Globus pallidus (tissue), 1 donor: ENCODE results near the gene LAMC2.
A peak's percentile ranks its signal among the peaks of the same experiment; 100 is the strongest.

Experiments
- DNase-seq: peaks from one replicate; pipeline ENCODE4 v3.0.0-alpha.2; 2015; ENCODE audit warnings: low spot score

LAMC2 gene

GRCh38 chr1:183214021-183214970 lies 28.2 kb downstream of the LAMC2 start:
- DNase-seq = no peak

GRCh38 chr1:183215076-183215720 lies 29.1 kb downstream of the LAMC2 start:
- no peak for DNase-seq

DNA sequence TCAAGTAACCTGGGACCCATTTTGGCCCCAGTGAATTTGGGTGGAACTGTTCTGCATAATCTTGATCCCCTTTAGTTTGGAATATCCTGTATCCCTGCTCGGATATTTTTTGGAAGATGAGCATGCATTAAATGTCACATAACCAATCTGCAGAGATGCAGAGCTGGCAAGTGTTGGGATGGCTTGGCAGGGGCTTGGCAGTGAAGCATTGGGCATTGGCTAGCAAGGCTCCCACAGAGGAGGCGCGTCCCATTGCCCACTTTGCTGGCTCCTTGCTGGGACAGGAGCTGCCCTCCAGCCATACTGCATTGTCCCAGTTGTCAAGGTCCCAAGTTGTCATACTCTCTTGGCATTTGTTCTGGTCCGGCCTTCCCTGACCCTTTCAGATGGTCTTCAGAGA lies 29.9 kb downstream of the LAMC2 start:
- no peak for DNase-seq

GRCh38 chr1:183218027-183218618 lies 32.1 kb downstream of the LAMC2 start:
- no peak for DNase-seq

DNA sequence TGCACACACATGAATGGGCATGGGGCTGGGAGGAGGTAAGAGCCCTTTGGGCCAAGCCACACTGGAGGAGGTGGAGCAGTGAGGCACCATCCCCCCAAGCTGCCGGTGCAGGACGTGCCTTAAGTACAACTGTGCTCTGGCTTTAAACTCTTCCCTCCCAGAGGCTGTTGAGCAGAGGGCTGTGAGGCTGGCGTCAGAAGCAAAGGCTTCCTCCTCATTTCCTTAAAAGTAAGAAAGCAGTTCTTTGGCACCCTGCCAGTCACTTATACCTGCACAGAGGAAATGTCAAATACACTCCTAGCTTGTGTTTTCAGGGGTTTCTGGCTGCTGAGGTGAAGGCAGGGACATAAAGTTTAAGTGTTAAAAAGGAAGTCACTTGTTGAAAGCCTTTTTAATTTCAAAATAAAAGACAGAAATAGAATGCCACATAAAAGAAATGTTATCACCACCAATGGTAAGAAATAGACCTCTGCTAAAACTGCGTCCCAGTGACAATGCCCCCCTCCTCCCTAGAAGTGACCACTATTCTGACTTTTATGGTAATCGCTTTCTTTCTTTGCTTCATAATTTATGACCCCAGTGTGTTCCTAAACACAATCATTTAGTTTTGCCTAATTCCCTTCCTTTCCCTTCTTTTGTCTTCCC lies 33.0 kb downstream of the LAMC2 start:
- DNase-seq = no peak

DNA sequence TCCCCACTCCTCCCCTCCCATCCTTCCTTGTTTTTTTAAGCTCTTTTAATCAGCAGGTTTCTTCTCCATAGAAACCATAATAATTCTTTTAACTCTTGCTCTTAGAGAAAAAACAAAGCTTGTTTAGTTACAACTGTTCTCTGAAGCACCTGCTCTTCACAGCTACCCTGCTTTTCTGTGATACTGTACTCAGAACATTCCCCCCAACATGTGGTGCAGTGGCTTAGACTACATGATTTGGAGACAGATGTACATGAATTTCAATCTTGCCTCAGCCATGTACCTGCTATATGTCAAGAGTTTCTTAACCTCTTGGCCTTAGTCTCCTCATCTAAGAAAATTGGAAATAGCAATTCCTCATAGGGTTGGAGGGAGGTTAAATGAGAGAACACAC lies 33.5 kb downstream of the LAMC2 start:
- DNase-seq = no peak

GRCh38 chr1:183222909-183223308 lies 36.8 kb downstream of the LAMC2 start:
- no peak for DNase-seq

GRCh38 chr1:183223467-183223866 lies 37.4 kb downstream of the LAMC2 start:
- DNase-seq = no peak

DNA sequence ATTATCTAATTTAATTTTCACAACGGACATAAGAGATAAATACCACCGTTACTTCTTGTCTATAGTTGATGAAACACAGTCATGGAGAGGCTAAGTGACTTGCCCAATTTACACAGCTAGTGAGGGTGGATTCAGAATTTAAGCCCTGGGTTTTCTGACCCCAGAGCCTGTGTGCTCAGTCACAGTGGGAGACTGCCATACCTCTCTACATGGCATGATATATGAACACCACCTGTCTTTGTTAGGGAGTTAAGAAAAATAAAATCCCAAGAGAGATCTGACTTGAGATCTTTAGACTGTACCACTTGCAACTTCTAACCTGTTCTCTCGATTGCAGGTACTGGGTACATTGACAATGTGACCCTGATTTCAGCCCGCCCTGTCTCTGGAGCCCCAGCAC lies 40.3 kb downstream of the LAMC2 start:
- no peak for DNase-seq

DNA sequence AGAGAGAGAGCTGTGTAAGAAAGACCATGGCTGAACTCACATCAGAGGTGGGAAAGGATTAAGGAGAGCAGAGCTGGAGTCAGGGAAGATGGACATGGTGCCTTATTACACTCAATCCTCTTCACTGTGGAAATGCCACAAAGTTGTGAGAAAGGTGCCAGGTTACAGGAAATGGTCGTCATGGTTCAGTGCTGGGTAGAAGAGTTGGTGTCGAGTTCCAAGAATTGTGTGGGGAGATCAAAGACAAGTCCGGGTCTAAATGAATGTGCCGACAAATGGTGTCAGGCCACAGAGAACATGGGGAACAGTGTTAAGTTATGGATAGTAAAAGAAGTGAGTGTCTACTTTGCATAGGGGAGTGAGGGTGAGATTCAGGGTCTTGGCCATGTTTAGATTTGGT lies 40.9 kb downstream of the LAMC2 start:
- no peak for DNase-seq

GRCh38 chr1:183227422-183228346 lies 41.6 kb downstream of the LAMC2 start:
- no peak for DNase-seq

GRCh38 chr1:183228347-183229220 lies 42.5 kb downstream of the LAMC2 start:
- DNase-seq = no peak

GRCh38 chr1:183230413-183230812 lies 44.3 kb downstream of the LAMC2 start:
- DNase-seq = no peak

DNA sequence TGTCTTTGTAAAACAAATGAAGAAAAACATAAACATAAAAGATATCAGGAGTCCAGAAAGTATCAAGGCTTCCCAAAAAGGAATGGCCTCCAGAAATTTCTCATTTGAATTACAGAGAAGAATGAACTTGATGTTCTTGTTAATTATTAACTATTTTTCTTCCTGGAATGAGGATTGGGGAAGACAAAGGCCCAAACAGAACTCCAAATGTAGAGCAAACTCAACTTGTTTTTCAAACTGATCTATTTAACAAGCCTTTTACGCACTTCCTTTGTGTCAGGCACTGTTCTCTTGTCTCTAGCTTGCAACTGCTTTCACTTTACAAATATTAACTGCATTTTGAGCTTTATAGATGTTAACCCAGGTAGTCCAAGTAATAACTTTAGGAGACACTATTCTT lies 45.5 kb downstream of the LAMC2 start:
- no peak for DNase-seq

GRCh38 chr1:183233113-183233512 lies 47.0 kb downstream of the LAMC2 start:
- no peak for DNase-seq

- DNase-seq = peak; percentile 17
Measured at GRCh38 chr1:183234660-183235476, 48.8 kb downstream of the LAMC2 start.

DNA sequence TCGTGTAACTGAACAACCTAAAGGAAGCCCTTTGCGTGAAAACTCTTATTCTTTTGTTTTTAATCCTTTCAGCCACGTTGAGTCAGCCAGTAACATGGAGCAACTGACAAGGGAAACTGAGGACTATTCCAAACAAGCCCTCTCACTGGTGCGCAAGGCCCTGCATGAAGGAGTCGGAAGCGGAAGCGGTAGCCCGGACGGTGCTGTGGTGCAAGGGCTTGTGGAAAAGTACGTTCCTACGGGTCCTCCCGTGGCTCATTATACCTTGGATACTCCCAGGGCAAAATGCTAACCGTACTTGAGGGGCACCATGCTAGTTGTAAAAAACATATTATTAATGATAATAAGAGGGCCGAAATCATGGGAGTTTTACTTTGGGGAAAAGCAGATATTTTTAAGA lies 49.4 kb downstream of the LAMC2 start:
- no peak for DNase-seq

DNA sequence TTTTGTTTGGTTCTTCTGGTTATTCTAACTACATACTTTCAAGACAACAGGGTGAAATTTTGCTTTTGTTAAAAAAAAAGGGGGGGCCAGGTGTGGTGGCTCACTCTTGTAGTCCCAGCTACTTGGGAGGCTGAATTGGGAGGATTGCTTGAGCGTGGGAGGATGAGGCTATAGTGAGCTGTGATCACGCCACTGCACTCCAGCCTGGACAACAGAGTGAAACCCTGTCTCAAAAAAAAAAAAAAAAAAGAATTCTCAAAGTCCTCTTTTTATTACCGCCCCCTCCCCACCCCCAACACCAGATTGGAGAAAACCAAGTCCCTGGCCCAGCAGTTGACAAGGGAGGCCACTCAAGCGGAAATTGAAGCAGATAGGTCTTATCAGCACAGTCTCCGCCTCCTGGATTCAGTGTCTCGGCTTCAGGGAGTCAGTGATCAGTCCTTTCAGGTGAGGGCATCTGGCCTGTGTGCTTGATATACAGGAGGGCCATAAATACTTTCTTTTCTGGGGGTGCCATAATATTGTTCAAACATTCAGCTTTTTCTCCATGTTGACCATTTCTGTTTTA lies 50.2 kb downstream of the LAMC2 start:
- no peak for DNase-seq

DNA sequence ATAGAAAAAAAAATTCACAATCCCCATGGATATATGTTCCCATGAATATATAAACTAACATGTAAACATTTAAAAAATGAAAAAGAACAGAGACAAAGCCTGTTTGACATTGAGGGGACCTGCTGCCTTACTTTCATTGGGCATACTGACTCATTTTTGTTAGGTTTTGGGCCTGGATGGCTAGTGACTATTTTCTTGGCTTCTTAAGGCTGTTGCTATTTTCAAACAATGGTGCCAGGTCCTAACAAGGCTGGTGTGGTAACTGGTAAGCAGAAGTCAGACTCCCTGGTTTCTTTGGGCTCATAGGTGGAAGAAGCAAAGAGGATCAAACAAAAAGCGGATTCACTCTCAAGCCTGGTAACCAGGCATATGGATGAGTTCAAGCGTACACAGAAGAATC lies 51.0 kb downstream of the LAMC2 start:
- DNase-seq = no peak
